Endothelial cell of umbilical vein (primary cell): ENCODE results near the gene FHIP2A. TPM values are rescaled to one million over a fixed set of nuclear protein-coding genes. Genes with fewer than 3 reads are reported as not detected.

Experiments
- BruUV-seq: library from RNA; stranded (reverse); fragments of 400-500 nt; replicated peaks from 2 replicates; lab custom pipeline; 2021; lab: Mats Ljungman, UMichigan
- CTCF ChIA-PET: fragments of 300-600, 350-600 bp; sonication (Branson Sonifier 250); formaldehyde crosslinking; loops from one replicate; lab custom pipeline; 2021; ENCODE audit warnings: antibody characterized with exemption, inconsistent platforms; lab: Charles Lee
- POLR2A ChIA-PET: fragments of 300-600, 350-600 bp; sonication (Branson Sonifier 250); formaldehyde crosslinking; loops from one replicate; lab custom pipeline; 2021; ENCODE audit warnings: antibody characterized with exemption, inconsistent platforms; lab: Charles Lee
- DNase-seq: peaks from one replicate; pipeline ENCODE4 v3.0.0-alpha.2; 2011; ENCODE audit warnings: low read depth, low spot score
- FAIRE-seq: peaks from 2 replicates; lab custom pipeline; 2011; peaks lifted over from hg19 to GRCh38; lab: Jason Lieb, UNC
- H2AFZ ChIP-seq: 2 replicates; pipeline ENCODE4 v1.6.0; 2012; ENCODE audit warnings: low read depth, low read length, control low read depth, inconsistent platforms
- H3K27ac ChIP-seq: 2 replicates; pipeline ENCODE4 v1.5.1; 2011; ENCODE audit warnings: low read depth, mild to moderate bottlenecking, control low read depth, low read length, moderate library complexity; ENCODE audit not compliant: insufficient read depth
- H3K27me3 ChIP-seq, 2 experiments: 2 replicates each; pipeline versions ENCODE4 v1.6.0 to v1.6.1; 2011; ENCODE audit warnings: low read length in 2 of 2, mixed read lengths in 1 of 2; ENCODE audit not compliant: control insufficient read depth in 2 of 2, insufficient read depth in 2 of 2
- H3K36me3 ChIP-seq, 2 experiments: 2 replicates in 1 of 2; 3 replicates in 1 of 2; pipeline ENCODE4 v1.5.1; 2011; ENCODE audit warnings: low read length in 2 of 2, mild to moderate bottlenecking in 1 of 2, moderate library complexity in 1 of 2; ENCODE audit not compliant: control insufficient read depth in 2 of 2, insufficient read depth in 2 of 2; ENCODE audit errors: extremely low read depth in 1 of 2
- H3K4me1 ChIP-seq: 3 replicates; pipeline ENCODE4 v1.5.1; 2011; ENCODE audit warnings: mild to moderate bottlenecking, low read length; ENCODE audit not compliant: control insufficient read depth, insufficient read depth; ENCODE audit errors: extremely low read depth
- H3K4me2 ChIP-seq: 2 replicates; pipeline ENCODE4 v1.6.1; 2011; ENCODE audit warnings: low read length, control low read depth, mixed read lengths; ENCODE audit not compliant: insufficient read depth
- H3K4me3 ChIP-seq, 3 experiments: fragments of 200-600 bp in 1 of 3; sonication (generic), shearing (Covaris generic) in 1 of 3; replicated peaks in 1 of 3; 2 replicates each; pipeline ENCODE4 v1.5.1; 2011 to 2016; ENCODE audit warnings: control low read depth in 3 of 3, low read length in 3 of 3, mild to moderate bottlenecking in 2 of 3, inconsistent platforms in 1 of 3, low read depth in 1 of 3, moderate library complexity in 1 of 3; ENCODE audit not compliant: insufficient read depth in 1 of 3
- H3K79me2 ChIP-seq: 2 replicates; pipeline ENCODE4 v1.6.0; 2012; ENCODE audit warnings: low read length, inconsistent platforms; ENCODE audit not compliant: control insufficient read depth, insufficient read depth
- H3K9ac ChIP-seq: replicated peaks from 2 replicates; pipeline ENCODE3; 2011; ENCODE audit warnings: low read length, control low read depth; ENCODE audit not compliant: insufficient read depth; ENCODE audit errors: extremely low read depth
- H3K9me1 ChIP-seq: replicated peaks from 3 replicates; pipeline ENCODE4 v1.6.0; 2011; ENCODE audit warnings: mild to moderate bottlenecking, low read length; ENCODE audit not compliant: control insufficient read depth, insufficient read depth; ENCODE audit errors: extremely low read depth
- H3K9me3 ChIP-seq: replicated peaks from 2 replicates; pipeline ENCODE4 v1.5.1; 2012; ENCODE audit warnings: low read length, inconsistent platforms; ENCODE audit not compliant: control insufficient read depth, insufficient read depth
- H4K20me1 ChIP-seq: replicated peaks from 2 replicates; pipeline ENCODE3; 2011; ENCODE audit warnings: mild to moderate bottlenecking, low read length; ENCODE audit not compliant: control insufficient read depth, insufficient read depth; ENCODE audit errors: extremely low read depth
- EZH2 ChIP-seq: IDR thresholded peaks from 2 replicates; pipeline ENCODE4 v1.6.1; 2012; ENCODE audit warnings: borderline replicate concordance, low read depth, mild to moderate bottlenecking, moderate library complexity, low read length, inconsistent platforms; ENCODE audit not compliant: severe bottlenecking
- FOS ChIP-seq: IDR thresholded peaks from 2 replicates; pipeline ENCODE4 v1.6.1; 2011; ENCODE audit warnings: mild to moderate bottlenecking, low read length, moderate library complexity, borderline replicate concordance; ENCODE audit not compliant: insufficient read depth
- GATA2 ChIP-seq: IDR thresholded peaks from 2 replicates; pipeline ENCODE4 v1.7.0; 2011; ENCODE audit warnings: low read depth, mild to moderate bottlenecking, moderate library complexity, mixed read lengths, low read length; ENCODE audit not compliant: insufficient read length, insufficient read depth
- JUN ChIP-seq: IDR thresholded peaks from 2 replicates; pipeline ENCODE4 v1.6.1; 2011; ENCODE audit warnings: borderline replicate concordance, low read depth; ENCODE audit not compliant: insufficient read length, insufficient read depth
- MYC ChIP-seq: IDR thresholded peaks from one replicate; pipeline ENCODE4 v1.6.1; 2011; ENCODE audit warnings: mild to moderate bottlenecking, low read depth, low read length
- POLR2A ChIP-seq: IDR thresholded peaks from 2 replicates; pipeline ENCODE4 v1.6.1; 2012; ENCODE audit warnings: low read depth, mild to moderate bottlenecking, control low read depth, low read length
- POLR2AphosphoS5 ChIP-seq: IDR thresholded peaks from 2 replicates; pipeline ENCODE4 v1.6.1; 2012; ENCODE audit warnings: low read depth, mild to moderate bottlenecking, control low read depth, low read length, moderate library complexity; ENCODE audit not compliant: insufficient read depth
- dilution Hi-C: fragments of 300-500 bp; cut with MboI; formaldehyde crosslinking; loops from one replicate; pipeline ENCODE4 v1.15.0; 2019; ENCODE audit warnings: low sequenced_read_pairs; ENCODE audit not compliant: extremely low pct_ligation_motif_present
- intact Hi-C: fragments of 100-400 bp; cut with micrococcal nuclease; formaldehyde crosslinking; loops from one replicate; pipeline ENCODE4 v1.10.0; 2022
- polyA plus RNA-seq, 4 experiments: library from polyadenylated mRNA; depleted of rRNA in 3 of 4; stranded (reverse) in 3 of 4; unstranded in 1 of 4; fragments of >200 nt; gene quantifications; 2 replicates each; pipeline versions ENCODE4 v1.2.1 to v1.2.3, GENCODE V29; 2011 to 2012; ENCODE audit warnings: missing spikeins in 1 of 4
- total RNA-seq: library from RNA; stranded (reverse); gene quantifications from 2 replicates; pipeline ENCODE4 v1.2.3, GENCODE V29; 2021
- TF ChIP-seq, protein P1 (sequence below), 2 donors: IDR thresholded peaks; 1 replicate in 1 of 2; 2 replicates in 1 of 2; pipeline ENCODE4 v1.5.1; 2011; ENCODE audit warnings: low read length in 2 of 2, mild to moderate bottlenecking in 2 of 2, moderate library complexity in 2 of 2, control low read depth in 1 of 2, inconsistent platforms in 1 of 2, low read depth in 1 of 2; ENCODE audit not compliant: insufficient read depth in 1 of 2; ENCODE audit errors: extremely low read depth in 1 of 2
- TF ChIP-seq, protein P2 (sequence below): IDR thresholded peaks from 2 replicates; pipeline ENCODE4 v1.6.1; 2011; ENCODE audit not compliant: insufficient read depth, insufficient read length

FHIP2A gene
- total and polyA plus RNA-seq, 2 donors (not counting 3 experiments of a cell fraction or from before 2014, with no cell fraction given): 13.3 to 39.6 TPM

DNA sequence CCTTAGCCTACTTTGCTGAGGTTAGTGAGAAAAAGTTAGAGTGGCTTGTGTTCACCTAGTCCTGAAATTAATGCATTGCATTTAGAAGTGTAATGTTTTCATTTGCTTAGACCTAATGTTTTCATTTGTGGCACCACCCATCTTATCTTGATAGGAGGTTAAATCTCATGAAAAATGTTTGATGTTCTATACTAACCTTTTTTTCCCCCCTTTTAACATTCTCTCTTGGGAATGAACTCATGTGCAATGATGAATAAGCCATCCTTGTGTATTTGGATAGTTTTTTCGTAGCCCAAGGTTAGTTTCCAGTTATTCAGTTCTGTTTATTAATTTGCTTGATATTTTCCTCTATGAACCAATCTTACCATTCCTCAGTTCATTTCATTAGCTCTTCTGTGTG, 2.8 kb downstream of the FHIP2A start:
- H3K9ac ChIP-seq: no peak overlapping the region
- ChIA-PET POLR2A (no interaction called here), CTCF (interaction anchor here (0.9 kb wide), 1 partner anchor 521 kb away, joined by 3 read pairs; no protein-coding TSS in a partner anchor)
- H4K20me1 ChIP-seq: peaks cover 8% of the 10 kb centered on the region
- DNase-seq: peak; percentile 29
- H3K27me3 ChIP-seq: no peaks in the 10 kb centered on the region
- no peak overlapping the region for H3K27ac ChIP-seq
- H3K4me3 ChIP-seq: peak overlapping the region in 2 of 3 experiments; percentile 7 to 38
- H3K36me3 ChIP-seq: no peaks in the 10 kb centered on the region
- peak overlapping the region; percentile 98 for H3K4me2 ChIP-seq
- intact Hi-C loops (loop anchor here (5.0 kb wide), 2 partner anchors 103 to 652 kb away; partner anchors contain the start of gene CCDC186), dilution Hi-C loops (no loop called here)
- H2AFZ ChIP-seq: no peak overlapping the region
- H3K9me1 ChIP-seq: no peaks in the 10 kb centered on the region
- no peaks in the 10 kb centered on the region for H3K9me3 ChIP-seq
- FAIRE-seq: no peak
- BruUV-seq: no TSS peak
- peaks cover 36% of the 10 kb centered on the region for H3K4me1 ChIP-seq
- TF ChIP-seq EZH2: no peak
- no peak for TF ChIP-seq POLR2AphosphoS5
- TF ChIP-seq, protein P1, sequence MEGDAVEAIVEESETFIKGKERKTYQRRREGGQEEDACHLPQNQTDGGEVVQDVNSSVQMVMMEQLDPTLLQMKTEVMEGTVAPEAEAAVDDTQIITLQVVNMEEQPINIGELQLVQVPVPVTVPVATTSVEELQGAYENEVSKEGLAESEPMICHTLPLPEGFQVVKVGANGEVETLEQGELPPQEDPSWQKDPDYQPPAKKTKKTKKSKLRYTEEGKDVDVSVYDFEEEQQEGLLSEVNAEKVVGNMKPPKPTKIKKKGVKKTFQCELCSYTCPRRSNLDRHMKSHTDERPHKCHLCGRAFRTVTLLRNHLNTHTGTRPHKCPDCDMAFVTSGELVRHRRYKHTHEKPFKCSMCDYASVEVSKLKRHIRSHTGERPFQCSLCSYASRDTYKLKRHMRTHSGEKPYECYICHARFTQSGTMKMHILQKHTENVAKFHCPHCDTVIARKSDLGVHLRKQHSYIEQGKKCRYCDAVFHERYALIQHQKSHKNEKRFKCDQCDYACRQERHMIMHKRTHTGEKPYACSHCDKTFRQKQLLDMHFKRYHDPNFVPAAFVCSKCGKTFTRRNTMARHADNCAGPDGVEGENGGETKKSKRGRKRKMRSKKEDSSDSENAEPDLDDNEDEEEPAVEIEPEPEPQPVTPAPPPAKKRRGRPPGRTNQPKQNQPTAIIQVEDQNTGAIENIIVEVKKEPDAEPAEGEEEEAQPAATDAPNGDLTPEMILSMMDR (IDR thresholded peaks at IDR 0.05; ENCODE audit: extremely low read depth in 1 of 2, insufficient read depth in 1 of 2, low read depth in 1 of 2, low read length in 2 of 2): no peak
- no peak for TF ChIP-seq JUN
- TF ChIP-seq GATA2: no peak
- no peak for TF ChIP-seq FOS
- no peak for TF ChIP-seq MYC
- TF ChIP-seq POLR2A: no peak
- TF ChIP-seq, protein P2, sequence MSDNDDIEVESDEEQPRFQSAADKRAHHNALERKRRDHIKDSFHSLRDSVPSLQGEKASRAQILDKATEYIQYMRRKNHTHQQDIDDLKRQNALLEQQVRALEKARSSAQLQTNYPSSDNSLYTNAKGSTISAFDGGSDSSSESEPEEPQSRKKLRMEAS: no peak
- H3K79me2 ChIP-seq: peaks cover 74% of the 10 kb centered on the region
